OCI-LY7 (cell line): ENCODE results near the gene CENPX. TPM values are rescaled to one million over a fixed set of nuclear protein-coding genes. Genes with fewer than 3 reads are reported as not detected.

ENCODE experiments used
- BruUV-seq: library from RNA; stranded (reverse); fragments of 400-500 nt; replicated peaks from 2 replicates; lab custom pipeline; 2021; lab: Mats Ljungman, UMichigan
- CTCF ChIA-PET: fragments of 300-600 bp; sonication (Branson Sonifier 250); formaldehyde crosslinking; loops from one replicate; lab custom pipeline; 2022; ENCODE audit warnings: antibody characterized with exemption; ENCODE audit not compliant: unreplicated experiment; lab: Charles Lee
- POLR2A ChIA-PET: fragments of 300-600 bp; sonication (Branson Sonifier 250); formaldehyde crosslinking; loops from one replicate; lab custom pipeline; 2022; ENCODE audit warnings: antibody characterized with exemption; lab: Charles Lee
- DNase-seq: peaks from one replicate; pipeline ENCODE4 v3.0.0-alpha.2; 2015; ENCODE audit warnings: low spot score
- H2AFZ ChIP-seq: fragments of 200-600 bp; sonication (generic), shearing (Covaris generic); 2 replicates; pipeline ENCODE4 v1.6.1; 2014; ENCODE audit warnings: mild to moderate bottlenecking, antibody characterized with exemption, low read length, moderate library complexity
- H3K27ac ChIP-seq: fragments of 200-600 bp; sonication (generic); 2 replicates; pipeline ENCODE4 v1.5.1; 2014; ENCODE audit warnings: mixed run types, low read depth, mild to moderate bottlenecking, moderate library complexity, low read length, inconsistent platforms; ENCODE audit not compliant: poor library complexity, severe bottlenecking
- H3K36me3 ChIP-seq: fragments of 200-600 bp; sonication (generic); 2 replicates; pipeline ENCODE4 v1.6.1; 2014; ENCODE audit warnings: mild to moderate bottlenecking, antibody characterized with exemption, low read length, moderate library complexity, mixed read lengths; ENCODE audit not compliant: insufficient read depth
- H3K4me1 ChIP-seq: fragments of 200-600 bp; sonication (generic); 2 replicates; pipeline ENCODE4 v1.5.1; 2014; ENCODE audit warnings: mild to moderate bottlenecking, low read length; ENCODE audit not compliant: insufficient read depth, poor library complexity, severe bottlenecking
- H3K4me2 ChIP-seq: fragments of 200-600 bp; sonication (generic); 2 replicates; pipeline ENCODE4 v1.6.1; 2014; ENCODE audit warnings: mild to moderate bottlenecking, low read length
- H3K4me3 ChIP-seq: fragments of 200-600 bp; sonication (generic); 2 replicates; pipeline ENCODE4 v1.5.1; 2014; ENCODE audit warnings: mild to moderate bottlenecking, low read depth, low read length; ENCODE audit not compliant: poor library complexity, severe bottlenecking
- H3K79me2 ChIP-seq: fragments of 200-600 bp; sonication (generic); 2 replicates; pipeline ENCODE4 v1.6.1; 2016; ENCODE audit warnings: low read depth, mild to moderate bottlenecking, low read length, moderate library complexity, mixed read lengths; ENCODE audit not compliant: insufficient read depth
- H3K9me2 ChIP-seq: fragments of 200-600 bp; sonication (generic); 2 replicates; pipeline ENCODE4 v1.6.1; 2016; ENCODE audit warnings: mild to moderate bottlenecking, low read length, mixed read lengths; ENCODE audit not compliant: insufficient read depth
- H3K9me3 ChIP-seq: fragments of 200-600 bp; sonication (generic); 2 replicates; pipeline ENCODE4 v1.6.1; 2014; ENCODE audit warnings: mild to moderate bottlenecking, mixed run types, low read length, mixed read lengths
- H4K20me1 ChIP-seq: fragments of 200-600 bp; sonication (generic); 2 replicates; pipeline ENCODE4 v1.6.1; 2014; ENCODE audit warnings: mild to moderate bottlenecking, antibody characterized with exemption, low read length, moderate library complexity, mixed read lengths; ENCODE audit not compliant: insufficient read depth
- EZH2phosphoT487 ChIP-seq: fragments of 200-600 bp; sonication (generic); IDR thresholded peaks from 2 replicates; pipeline ENCODE4 v1.6.1; 2018; ENCODE audit warnings: low read depth, borderline replicate concordance, mild to moderate bottlenecking, mixed run types, antibody characterized with exemption, low read length, moderate library complexity, mixed read lengths
- intact Hi-C: fragments of 100-400 bp; cut with micrococcal nuclease; formaldehyde crosslinking; loops from one replicate; pipeline ENCODE4 v1.10.0; 2022; ENCODE audit not compliant: unreplicated experiment
- total RNA-seq, 2 experiments: library from RNA; depleted of rRNA in 1 of 2; stranded (reverse); fragments of >200 nt in 1 of 2; shearing (Covaris generic) in 1 of 2; gene quantifications; 2 replicates each; pipeline ENCODE4 v1.2.3, GENCODE V29; 2014 to 2022
- TF ChIP-seq, protein P1 (sequence below): fragments of 200-600 bp; sonication (generic); conservative IDR thresholded peaks from 2 replicates; pipeline ENCODE4 v1.5.1; 2014; ENCODE audit warnings: mild to moderate bottlenecking, antibody characterized with exemption, low read length, moderate library complexity, mixed read lengths

CENPX gene
- total RNA-seq, 2 experiments from 2014 or later, result 130 to 251 TPM

DNA sequence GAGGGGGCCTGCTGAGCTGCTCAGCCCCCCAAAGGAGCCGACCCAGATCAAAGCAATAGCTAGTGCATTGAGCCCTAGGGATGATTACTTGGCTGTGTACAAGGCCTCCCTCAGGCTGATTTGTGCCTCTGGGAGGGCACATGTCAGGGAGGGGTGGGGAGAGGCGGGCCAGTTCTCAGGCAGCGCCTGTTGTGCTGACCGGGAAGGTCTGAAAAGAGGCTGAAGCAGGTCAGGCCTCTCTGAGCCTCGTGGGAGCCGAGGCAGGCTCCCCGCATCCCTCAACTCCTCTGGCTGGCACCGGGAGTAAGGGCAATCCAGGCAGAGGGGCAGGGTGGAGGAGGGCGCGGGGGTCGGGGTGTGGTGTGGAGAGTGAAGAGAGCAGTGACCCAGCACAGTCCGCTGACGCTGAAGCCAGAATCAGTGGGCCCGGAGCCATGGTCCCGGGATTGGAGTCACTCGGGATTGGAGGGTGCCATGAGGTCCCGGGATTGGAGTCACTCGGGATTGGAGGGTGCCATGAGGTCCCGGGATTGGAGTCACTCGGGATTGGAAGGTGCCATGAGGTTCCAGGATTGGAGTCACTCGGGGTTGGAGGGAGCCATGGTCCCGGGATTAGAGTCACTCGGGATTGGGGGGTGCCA is 11.8 kb upstream of the CENPX start:
- Histone ChIP-seq H3K27ac (no peak overlapping the region), H3K4me3 (no peak overlapping the region)
- intact Hi-C loops, result loop anchor here (5.0 kb wide), 2 partner anchors 162 to 173 kb away; partner anchors contain the start of gene ARHGDIA

DNA sequence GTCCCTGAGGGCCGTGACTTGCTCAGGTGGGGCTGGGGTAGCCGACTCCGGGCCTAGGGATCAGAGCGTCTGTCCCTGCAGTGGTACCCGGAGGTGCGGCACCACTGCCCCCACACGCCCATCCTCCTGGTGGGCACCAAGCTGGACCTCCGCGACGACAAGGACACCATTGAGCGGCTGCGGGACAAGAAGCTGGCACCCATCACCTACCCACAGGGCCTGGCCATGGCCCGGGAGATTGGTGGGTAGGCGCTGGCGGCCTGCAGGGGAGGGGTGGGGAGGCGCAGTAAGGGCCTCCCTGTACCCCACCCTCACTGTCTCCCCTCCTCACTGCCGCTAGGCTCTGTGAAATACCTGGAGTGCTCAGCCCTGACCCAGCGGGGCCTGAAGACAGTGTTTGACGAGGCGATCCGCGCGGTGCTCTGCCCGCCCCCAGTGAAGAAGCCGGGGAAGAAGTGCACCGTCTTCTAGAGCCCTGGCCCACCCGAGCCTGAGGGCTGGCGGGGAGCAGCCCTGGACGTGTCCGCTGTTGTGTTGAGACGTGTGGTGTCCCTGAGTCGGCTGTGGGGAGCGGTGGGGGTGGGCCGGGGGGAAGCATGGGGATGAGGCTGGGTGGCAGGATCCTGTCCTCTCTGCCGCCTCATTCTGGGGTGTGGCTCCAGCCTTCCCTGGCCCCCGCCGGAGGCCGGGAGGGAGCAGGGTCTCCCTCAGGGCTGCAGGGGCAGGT is 10.8 kb upstream of the CENPX start:
- no peaks in the 10 kb centered on the region for H3K9me3 ChIP-seq
- no peak overlapping the region for H2AFZ ChIP-seq
- TF ChIP-seq, protein P1, sequence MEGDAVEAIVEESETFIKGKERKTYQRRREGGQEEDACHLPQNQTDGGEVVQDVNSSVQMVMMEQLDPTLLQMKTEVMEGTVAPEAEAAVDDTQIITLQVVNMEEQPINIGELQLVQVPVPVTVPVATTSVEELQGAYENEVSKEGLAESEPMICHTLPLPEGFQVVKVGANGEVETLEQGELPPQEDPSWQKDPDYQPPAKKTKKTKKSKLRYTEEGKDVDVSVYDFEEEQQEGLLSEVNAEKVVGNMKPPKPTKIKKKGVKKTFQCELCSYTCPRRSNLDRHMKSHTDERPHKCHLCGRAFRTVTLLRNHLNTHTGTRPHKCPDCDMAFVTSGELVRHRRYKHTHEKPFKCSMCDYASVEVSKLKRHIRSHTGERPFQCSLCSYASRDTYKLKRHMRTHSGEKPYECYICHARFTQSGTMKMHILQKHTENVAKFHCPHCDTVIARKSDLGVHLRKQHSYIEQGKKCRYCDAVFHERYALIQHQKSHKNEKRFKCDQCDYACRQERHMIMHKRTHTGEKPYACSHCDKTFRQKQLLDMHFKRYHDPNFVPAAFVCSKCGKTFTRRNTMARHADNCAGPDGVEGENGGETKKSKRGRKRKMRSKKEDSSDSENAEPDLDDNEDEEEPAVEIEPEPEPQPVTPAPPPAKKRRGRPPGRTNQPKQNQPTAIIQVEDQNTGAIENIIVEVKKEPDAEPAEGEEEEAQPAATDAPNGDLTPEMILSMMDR, result no peak
- POLR2A ChIA-PET, result no interaction called here
- intact Hi-C loops, result loop anchor here (5.0 kb wide), 1 partner anchor 174 kb away; no protein-coding TSS in a partner anchor
- no peaks in the 10 kb centered on the region for H3K79me2 ChIP-seq
- no peak overlapping the region for H3K27ac ChIP-seq
- no peaks in the 10 kb centered on the region for H3K9me2 ChIP-seq
- H4K20me1 ChIP-seq, result 0 out of 2 replicates have a peak, but pooled peaks cover 5% of the 10 kb centered on the region
- no TSS peak for BruUV-seq
- no peak for DNase-seq
- no peak overlapping the region for H3K4me3 ChIP-seq
- no peak overlapping the region for H3K4me2 ChIP-seq
- H3K4me1 ChIP-seq, result peaks cover 25% of the 10 kb centered on the region
- CTCF ChIA-PET, result no interaction called here
- H3K36me3 ChIP-seq, result no peaks in the 10 kb centered on the region

More for the DNA sequence above, 11.8 kb upstream of the CENPX start:
- POLR2A ChIA-PET, result interaction anchor here (1.2 kb wide), 1 partner anchor 12 kb away, joined by 4 read pairs; the partner anchor contains the start of genes CENPX and LRRC45
- Histone ChIP-seq H3K4me2 (no peak overlapping the region), H4K20me1 (0 out of 2 replicates have a peak, but pooled peaks cover 5% of the 10 kb centered on the region), H3K4me1 (peaks cover 31% of the 10 kb centered on the region), H3K36me3 (no peaks in the 10 kb centered on the region), H3K9me2 (no peaks in the 10 kb centered on the region), H3K9me3 (no peaks in the 10 kb centered on the region), H2AFZ (no peak overlapping the region), H3K79me2 (no peaks in the 10 kb centered on the region)
- CTCF ChIA-PET, result interaction anchor here (0.6 kb wide), 1 partner anchor 13 kb away, joined by 4 read pairs; no protein-coding TSS in a partner anchor
- TF ChIP-seq EZH2phosphoT487, result no peak
- no TSS peak for BruUV-seq
- DNase-seq, result no peak

DNA sequence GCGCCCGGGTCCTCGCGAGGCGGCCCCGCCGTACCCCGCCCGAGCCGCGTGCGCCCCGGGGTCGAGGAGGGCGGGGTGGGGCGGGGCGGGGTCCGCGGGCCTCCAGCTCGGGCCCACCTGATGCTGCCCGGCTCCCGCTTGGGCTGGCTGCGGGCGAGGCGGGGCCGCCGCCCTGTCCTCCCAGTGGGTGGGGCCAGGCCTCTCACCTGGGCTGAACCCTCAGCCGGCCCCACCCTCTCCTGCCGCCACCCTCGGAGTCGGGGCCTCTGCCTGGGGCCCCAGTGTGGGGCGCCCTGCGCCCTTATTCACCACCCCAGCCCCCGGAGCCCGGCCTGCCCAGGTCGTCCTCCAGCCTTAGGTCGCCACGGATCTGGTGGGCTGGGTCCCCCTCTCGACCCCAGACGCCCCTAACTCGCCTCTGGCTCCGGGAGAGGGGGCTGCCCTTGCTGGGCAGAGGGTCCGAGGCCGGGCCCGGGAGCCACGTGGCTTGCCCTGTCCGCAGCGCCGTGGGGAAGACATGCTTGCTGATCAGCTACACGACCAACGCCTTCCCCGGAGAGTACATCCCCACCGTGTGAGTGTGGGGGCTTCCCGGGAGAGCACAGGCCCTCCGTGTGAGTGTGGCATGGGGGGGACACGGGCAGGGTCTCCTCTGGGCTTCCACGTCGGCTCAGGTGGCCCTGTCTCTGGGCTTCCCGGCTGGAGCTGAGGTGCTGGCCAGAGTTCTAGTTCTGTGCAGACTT is 9.4 kb upstream of the CENPX start:
- 0 out of 2 replicates have a peak, but pooled peaks cover 5% of the 10 kb centered on the region for H4K20me1 ChIP-seq
- BruUV-seq, result no TSS peak
- peak overlapping the region; percentile 8; the same call in 1 of the 2 replicates for H3K4me2 ChIP-seq
- peaks cover 21% of the 10 kb centered on the region for H3K4me1 ChIP-seq
- H3K27ac ChIP-seq, result no peak overlapping the region
- no peak overlapping the region for H3K4me3 ChIP-seq
- ChIA-PET CTCF (no interaction called here), POLR2A (no interaction called here)
- H3K79me2 ChIP-seq, result no peaks in the 10 kb centered on the region
- no peaks in the 10 kb centered on the region for H3K36me3 ChIP-seq
- TF ChIP-seq, protein P1, result no peak
- TF ChIP-seq EZH2phosphoT487, result no peak
- peak; percentile 31 for DNase-seq
- intact Hi-C loops, result loop anchor here (5.0 kb wide), 1 partner anchor 175 kb away; no protein-coding TSS in a partner anchor
- no peak overlapping the region for H2AFZ ChIP-seq
- H3K9me2 ChIP-seq, result no peaks in the 10 kb centered on the region
- no peaks in the 10 kb centered on the region for H3K9me3 ChIP-seq
